Measurements from ENCODE around the gene FCHSD1.

GRCh38 chr5:141674747-141675146 lies 23.5 kb upstream of the FCHSD1 start:
- TF ChIP-seq CTCF (IDR thresholded peaks at IDR 0.05) (no peak), POLR2AphosphoS5 (IDR thresholded peaks at IDR 0.05) (no peak)

Measured in stomach (tissue), 4 donors.